Measurements from ENCODE around the gene MCM9.
A peak's percentile ranks its signal among the peaks of the same experiment; 100 is the strongest.

The MCM9 gene

GRCh38 chr6:118935331-118935668, 341 bp upstream of the MCM9 start:
- no peaks in the 10 kb centered on the region for H3K9me3 ChIP-seq (ENCODE audit: control insufficient read depth in 1 of 2, low read length in 2 of 2)
- H3K4me3 ChIP-seq (ENCODE audit: low read depth in 1 of 2, low read length in 2 of 2) = peak overlapping the region; percentile 91 to 93
- H3K4me1 ChIP-seq (ENCODE audit: control insufficient read depth in 1 of 2, insufficient read depth in 2 of 2, low read length in 2 of 2) = peaks cover 0 to 9% of the 10 kb centered on the region in 2 donors
- peak overlapping the region; percentile 48 to 91 for H3K9ac ChIP-seq (ENCODE audit: low read depth in 1 of 2, low read length in 2 of 2)
- H3K27ac ChIP-seq (ENCODE audit: low read depth, low read length) = peak overlapping the region; percentile 21
- peaks cover 0 to 14% of the 10 kb centered on the region in 2 donors for H3K36me3 ChIP-seq (ENCODE audit: control insufficient read depth in 1 of 2, insufficient read depth in 2 of 2, low read length in 2 of 2)
- no peaks in the 10 kb centered on the region for H3K27me3 ChIP-seq (ENCODE audit: control insufficient read depth in 1 of 2, insufficient read depth in 2 of 2, low read length in 2 of 2)

DNA sequence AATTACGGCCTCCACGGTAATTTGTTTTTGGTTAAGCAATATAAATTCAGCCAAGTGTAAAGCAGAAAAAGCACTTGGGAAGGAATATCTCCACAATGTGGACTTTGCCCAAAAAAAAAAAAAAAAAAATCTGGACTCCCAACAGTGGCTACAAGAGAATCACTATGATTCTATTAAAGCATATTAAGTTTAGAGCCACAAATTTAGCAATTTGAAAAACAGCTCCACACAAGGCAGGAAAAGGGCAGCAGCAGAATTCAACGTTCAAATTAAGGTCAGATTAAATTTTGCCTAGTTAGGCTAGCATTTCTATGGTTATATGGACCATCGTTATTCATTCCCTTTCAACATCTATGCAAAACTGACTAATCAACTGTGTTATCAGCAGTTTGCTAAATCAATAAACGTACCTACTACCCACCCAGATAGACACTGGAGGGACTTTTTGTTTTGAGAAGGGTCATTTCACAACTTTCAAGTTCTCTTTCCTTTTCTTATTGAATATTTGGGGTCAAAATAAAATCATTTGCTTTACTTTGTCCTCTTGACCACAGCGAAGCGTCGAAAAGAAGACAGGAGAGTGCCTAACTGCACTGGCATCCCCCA, 1.0 kb downstream of the MCM9 start:
- Histone ChIP-seq H3K4me3 (ENCODE audit: low read depth in 1 of 2, low read length in 2 of 2) (peak overlapping the region; percentile 91 to 93), H3K9me3 (ENCODE audit: control insufficient read depth in 1 of 2, low read length in 2 of 2) (no peaks in the 10 kb centered on the region), H3K4me1 (ENCODE audit: control insufficient read depth in 1 of 2, insufficient read depth in 2 of 2, low read length in 2 of 2) (peaks cover 0 to 9% of the 10 kb centered on the region in 2 donors), H3K27ac (ENCODE audit: low read depth, low read length) (peak overlapping the region; percentile 91), H3K36me3 (ENCODE audit: control insufficient read depth in 1 of 2, insufficient read depth in 2 of 2, low read length in 2 of 2) (peaks cover 0 to 11% of the 10 kb centered on the region in 2 donors), H3K27me3 (ENCODE audit: control insufficient read depth in 1 of 2, insufficient read depth in 2 of 2, low read length in 2 of 2) (no peaks in the 10 kb centered on the region), H3K9ac (ENCODE audit: low read depth in 1 of 2, low read length in 2 of 2) (peak overlapping the region; percentile 56 to 91)

- no peaks in the 10 kb centered on the region for H3K9me3 ChIP-seq (ENCODE audit: control insufficient read depth in 1 of 2, low read length in 2 of 2)
- no peak overlapping the region for H3K27ac ChIP-seq (ENCODE audit: low read depth, low read length)
- no peaks in the 10 kb centered on the region for H3K27me3 ChIP-seq (ENCODE audit: control insufficient read depth in 1 of 2, insufficient read depth in 2 of 2, low read length in 2 of 2)
- H3K4me1 ChIP-seq (ENCODE audit: control insufficient read depth in 1 of 2, insufficient read depth in 2 of 2, low read length in 2 of 2) = peaks cover 0 to 9% of the 10 kb centered on the region in 2 donors
- no peak overlapping the region for H3K4me3 ChIP-seq (ENCODE audit: low read depth in 1 of 2, low read length in 2 of 2)
- H3K36me3 ChIP-seq (ENCODE audit: control insufficient read depth in 1 of 2, insufficient read depth in 2 of 2, low read length in 2 of 2) = peaks cover 0 to 15% of the 10 kb centered on the region in 2 donors
- H3K9ac ChIP-seq (ENCODE audit: low read depth in 1 of 2, low read length in 2 of 2) = no peak overlapping the region
Observed at GRCh38 chr6:118932421-118932820, 2.5 kb downstream of the MCM9 start.

DNA sequence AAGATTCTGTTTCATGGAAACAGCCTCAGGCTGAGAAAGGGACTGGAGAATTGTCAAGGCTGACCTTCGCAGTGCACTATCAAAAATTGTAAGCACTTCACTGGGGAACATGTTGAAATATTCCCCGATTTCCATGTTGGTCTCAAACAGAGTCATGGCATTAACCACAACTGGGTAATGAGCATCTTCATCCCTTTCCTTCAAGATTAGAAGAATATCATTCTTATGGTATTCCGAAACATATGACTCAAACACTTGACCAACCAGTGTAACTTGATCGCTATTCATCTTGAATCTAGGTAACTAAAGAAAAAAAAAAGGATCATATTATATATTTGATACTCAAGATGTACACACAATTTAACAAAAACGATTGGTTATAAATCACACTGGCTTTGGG, 3.5 kb downstream of the MCM9 start:
- no peak overlapping the region for H3K9ac ChIP-seq (ENCODE audit: low read depth in 1 of 2, low read length in 2 of 2)
- no peak overlapping the region for H3K27ac ChIP-seq (ENCODE audit: low read depth, low read length)
- H3K36me3 ChIP-seq (ENCODE audit: control insufficient read depth in 1 of 2, insufficient read depth in 2 of 2, low read length in 2 of 2) = peaks cover 0 to 15% of the 10 kb centered on the region in 2 donors
- peaks cover 0 to 9% of the 10 kb centered on the region in 2 donors for H3K4me1 ChIP-seq (ENCODE audit: control insufficient read depth in 1 of 2, insufficient read depth in 2 of 2, low read length in 2 of 2)
- no peaks in the 10 kb centered on the region for H3K27me3 ChIP-seq (ENCODE audit: control insufficient read depth in 1 of 2, insufficient read depth in 2 of 2, low read length in 2 of 2)
- H3K4me3 ChIP-seq (ENCODE audit: low read depth in 1 of 2, low read length in 2 of 2) = no peak overlapping the region
- no peaks in the 10 kb centered on the region for H3K9me3 ChIP-seq (ENCODE audit: control insufficient read depth in 1 of 2, low read length in 2 of 2)

- Histone ChIP-seq H3K27me3 (ENCODE audit: control insufficient read depth in 1 of 2, insufficient read depth in 2 of 2, low read length in 2 of 2) (no peaks in the 10 kb centered on the region), H3K9me3 (ENCODE audit: control insufficient read depth in 1 of 2, low read length in 2 of 2) (no peaks in the 10 kb centered on the region), H3K27ac (ENCODE audit: low read depth, low read length) (no peak overlapping the region), H3K4me3 (ENCODE audit: low read depth in 1 of 2, low read length in 2 of 2) (no peak overlapping the region), H3K4me1 (ENCODE audit: control insufficient read depth in 1 of 2, insufficient read depth in 2 of 2, low read length in 2 of 2) (peaks cover 0 to 9% of the 10 kb centered on the region in 2 donors), H3K36me3 (ENCODE audit: control insufficient read depth in 1 of 2, insufficient read depth in 2 of 2, low read length in 2 of 2) (peaks cover 0 to 15% of the 10 kb centered on the region in 2 donors), H3K9ac (ENCODE audit: low read depth in 1 of 2, low read length in 2 of 2) (no peak overlapping the region)
Observed at GRCh38 chr6:118930680-118931079, 4.3 kb downstream of the MCM9 start.

GRCh38 chr6:118923035-118923434, 11.9 kb downstream of the MCM9 start:
- Histone ChIP-seq H3K4me1 (ENCODE audit: control insufficient read depth in 1 of 2, insufficient read depth in 2 of 2, low read length in 2 of 2) (no peaks in the 10 kb centered on the region), H3K4me3 (ENCODE audit: low read depth in 1 of 2, low read length in 2 of 2) (no peak overlapping the region), H3K9ac (ENCODE audit: low read depth in 1 of 2, low read length in 2 of 2) (no peak overlapping the region), H3K36me3 (ENCODE audit: control insufficient read depth in 1 of 2, insufficient read depth in 2 of 2, low read length in 2 of 2) (peaks cover 20 to 52% of the 10 kb centered on the region in 2 donors), H3K27ac (ENCODE audit: low read depth, low read length) (no peak overlapping the region), H3K27me3 (ENCODE audit: control insufficient read depth in 1 of 2, insufficient read depth in 2 of 2, low read length in 2 of 2) (no peaks in the 10 kb centered on the region), H3K9me3 (ENCODE audit: control insufficient read depth in 1 of 2, low read length in 2 of 2) (no peaks in the 10 kb centered on the region)

GRCh38 chr6:118921084-118921483, 13.9 kb downstream of the MCM9 start:
- H3K9me3 ChIP-seq (ENCODE audit: control insufficient read depth in 1 of 2, low read length in 2 of 2) = no peaks in the 10 kb centered on the region
- H3K4me3 ChIP-seq (ENCODE audit: low read depth in 1 of 2, low read length in 2 of 2) = no peak overlapping the region
- H3K9ac ChIP-seq (ENCODE audit: low read depth in 1 of 2, low read length in 2 of 2) = no peak overlapping the region
- H3K27ac ChIP-seq (ENCODE audit: low read depth, low read length) = no peak overlapping the region
- H3K27me3 ChIP-seq (ENCODE audit: control insufficient read depth in 1 of 2, insufficient read depth in 2 of 2, low read length in 2 of 2) = no peaks in the 10 kb centered on the region
- no peaks in the 10 kb centered on the region for H3K4me1 ChIP-seq (ENCODE audit: control insufficient read depth in 1 of 2, insufficient read depth in 2 of 2, low read length in 2 of 2)
- peaks cover 24 to 54% of the 10 kb centered on the region in 2 donors for H3K36me3 ChIP-seq (ENCODE audit: control insufficient read depth in 1 of 2, insufficient read depth in 2 of 2, low read length in 2 of 2)

GRCh38 chr6:118918329-118918725, 16.6 kb downstream of the MCM9 start:
- H3K9ac ChIP-seq (ENCODE audit: low read depth in 1 of 2, low read length in 2 of 2) = no peak overlapping the region
- peaks cover 35 to 66% of the 10 kb centered on the region in 2 donors for H3K36me3 ChIP-seq (ENCODE audit: control insufficient read depth in 1 of 2, insufficient read depth in 2 of 2, low read length in 2 of 2)
- no peak overlapping the region for H3K27ac ChIP-seq (ENCODE audit: low read depth, low read length)
- no peak overlapping the region for H3K4me3 ChIP-seq (ENCODE audit: low read depth in 1 of 2, low read length in 2 of 2)
- H3K27me3 ChIP-seq (ENCODE audit: control insufficient read depth in 1 of 2, insufficient read depth in 2 of 2, low read length in 2 of 2) = no peaks in the 10 kb centered on the region
- no peaks in the 10 kb centered on the region for H3K4me1 ChIP-seq (ENCODE audit: control insufficient read depth in 1 of 2, insufficient read depth in 2 of 2, low read length in 2 of 2)
- H3K9me3 ChIP-seq (ENCODE audit: control insufficient read depth in 1 of 2, low read length in 2 of 2) = no peaks in the 10 kb centered on the region

- H3K36me3 ChIP-seq (ENCODE audit: control insufficient read depth in 1 of 2, insufficient read depth in 2 of 2, low read length in 2 of 2) = peaks cover 41 to 66% of the 10 kb centered on the region in 2 donors
- H3K4me3 ChIP-seq (ENCODE audit: low read depth in 1 of 2, low read length in 2 of 2) = no peak overlapping the region
Observed at GRCh38 chr6:118917546-118918328, 17.2 kb downstream of the MCM9 start.

GRCh38 chr6:118914598-118914997, 20.4 kb downstream of the MCM9 start:
- Histone ChIP-seq H3K27me3 (ENCODE audit: control insufficient read depth in 1 of 2, insufficient read depth in 2 of 2, low read length in 2 of 2) (no peaks in the 10 kb centered on the region), H3K4me3 (ENCODE audit: low read depth in 1 of 2, low read length in 2 of 2) (no peak overlapping the region), H3K9ac (ENCODE audit: low read depth in 1 of 2, low read length in 2 of 2) (no peak overlapping the region), H3K36me3 (ENCODE audit: control insufficient read depth in 1 of 2, insufficient read depth in 2 of 2, low read length in 2 of 2) (peaks cover 45 to 61% of the 10 kb centered on the region in 2 donors), H3K27ac (ENCODE audit: low read depth, low read length) (no peak overlapping the region), H3K9me3 (ENCODE audit: control insufficient read depth in 1 of 2, low read length in 2 of 2) (no peaks in the 10 kb centered on the region), H3K4me1 (ENCODE audit: control insufficient read depth in 1 of 2, insufficient read depth in 2 of 2, low read length in 2 of 2) (no peaks in the 10 kb centered on the region)

More at GRCh38 chr6:118917546-118918328, 17.2 kb downstream of the MCM9 start:
- H3K4me1 ChIP-seq (ENCODE audit: control insufficient read depth in 1 of 2, insufficient read depth in 2 of 2, low read length in 2 of 2) = no peaks in the 10 kb centered on the region
- no peak overlapping the region for H3K9ac ChIP-seq (ENCODE audit: low read depth in 1 of 2, low read length in 2 of 2)
- H3K27me3 ChIP-seq (ENCODE audit: control insufficient read depth in 1 of 2, insufficient read depth in 2 of 2, low read length in 2 of 2) = no peaks in the 10 kb centered on the region
- H3K9me3 ChIP-seq (ENCODE audit: control insufficient read depth in 1 of 2, low read length in 2 of 2) = no peaks in the 10 kb centered on the region
- H3K27ac ChIP-seq (ENCODE audit: low read depth, low read length) = no peak overlapping the region
